Neuronal stem cell (in vitro differentiated cells): ENCODE results near the gene FOXP1.
A peak's percentile ranks its signal among the peaks of the same experiment; 100 is the strongest.

Experiments
- DNase-seq: peaks from one replicate; pipeline ENCODE4 v3.0.0-alpha.2; 2013; ENCODE audit warnings: low spot score
- H2AFZ ChIP-seq: one replicate; pipeline ENCODE4 v1.6.1; 2013; ENCODE audit warnings: mild to moderate bottlenecking, low read length, inconsistent platforms
- H2AK5ac ChIP-seq: 2 replicates; pipeline ENCODE4 v1.6.1; 2013; ENCODE audit warnings: low read depth, mild to moderate bottlenecking, inconsistent platforms, low read length, moderate library complexity, mixed read lengths
- H2BK120ac ChIP-seq: 2 replicates; pipeline ENCODE4 v1.6.1; 2013; ENCODE audit warnings: low read depth, mild to moderate bottlenecking, inconsistent platforms, low read length, moderate library complexity, mixed read lengths
- H2BK12ac ChIP-seq: one replicate; pipeline ENCODE4 v1.6.1; 2013; ENCODE audit warnings: low read length, inconsistent platforms
- H2BK15ac ChIP-seq: 2 replicates; pipeline ENCODE4 v1.6.1; 2013; ENCODE audit warnings: mild to moderate bottlenecking, low read length, inconsistent platforms, mixed read lengths
- H2BK5ac ChIP-seq: one replicate; pipeline ENCODE4 v1.6.1; 2013; ENCODE audit warnings: inconsistent platforms, mild to moderate bottlenecking, low read length, moderate library complexity
- H3K14ac ChIP-seq: one replicate; pipeline ENCODE4 v1.6.1; 2013; ENCODE audit warnings: low read length, inconsistent platforms
- H3K18ac ChIP-seq: 2 replicates; pipeline ENCODE4 v1.6.1; 2013; ENCODE audit warnings: low read length, inconsistent platforms
- H3K23ac ChIP-seq: 2 replicates; pipeline ENCODE4 v1.6.1; 2013; ENCODE audit warnings: low read depth, mild to moderate bottlenecking, mixed read lengths, low read length, inconsistent platforms; ENCODE audit not compliant: poor library complexity
- H3K27ac ChIP-seq: replicated peaks from 3 replicates; pipeline ENCODE4 v1.5.1; 2013; ENCODE audit warnings: low read length, inconsistent platforms
- H3K27me3 ChIP-seq, 3 experiments: 2 replicates each; pipeline ENCODE4 v1.6.1; 2013; ENCODE audit warnings: low read length in 3 of 3, mild to moderate bottlenecking in 2 of 3, inconsistent platforms in 1 of 3, low read depth in 1 of 3, mixed read lengths in 1 of 3, moderate library complexity in 1 of 3; ENCODE audit not compliant: control insufficient read depth in 3 of 3, insufficient read depth in 3 of 3
- H3K36me3 ChIP-seq, 2 donors: replicated peaks in 1 of 2; 2 replicates each; pipeline ENCODE4 v1.6.1; 2013; ENCODE audit warnings: low read length in 2 of 2; ENCODE audit not compliant: control insufficient read depth in 2 of 2, insufficient read depth in 2 of 2
- H3K4ac ChIP-seq: 2 replicates; pipeline ENCODE4 v1.6.1; 2013; ENCODE audit warnings: inconsistent platforms, mild to moderate bottlenecking, low read length, moderate library complexity
- H3K4me1 ChIP-seq, 2 donors: 1 replicate in 1 of 2; 2 replicates in 1 of 2; pipeline ENCODE4 v1.6.1; 2013; ENCODE audit warnings: low read length in 2 of 2, low read depth in 1 of 2; ENCODE audit not compliant: control insufficient read depth in 2 of 2, insufficient read depth in 1 of 2
- H3K4me2 ChIP-seq: one replicate; pipeline ENCODE4 v1.6.1; 2013; ENCODE audit warnings: mild to moderate bottlenecking, low read length, inconsistent platforms; ENCODE audit not compliant: insufficient read depth, poor library complexity, severe bottlenecking
- H3K4me3 ChIP-seq, 2 donors: 2 replicates each; pipeline ENCODE4 v1.5.1; 2013; ENCODE audit warnings: low read length in 2 of 2, mild to moderate bottlenecking in 2 of 2, inconsistent platforms in 1 of 2, moderate library complexity in 1 of 2
- H3K79me1 ChIP-seq: one replicate; pipeline ENCODE4 v1.6.1; 2013; ENCODE audit warnings: low read depth, mild to moderate bottlenecking, inconsistent platforms, low read length, moderate library complexity
- H3K9ac ChIP-seq: one replicate; pipeline ENCODE4 v1.6.1; 2013; ENCODE audit warnings: mild to moderate bottlenecking, low read depth, low read length, inconsistent platforms; ENCODE audit not compliant: poor library complexity
- H3K9me3 ChIP-seq, 2 donors: replicated peaks in 1 of 2; 2 replicates each; pipeline versions ENCODE3 to v1.6.1; 2013; ENCODE audit warnings: low read length in 2 of 2, mild to moderate bottlenecking in 2 of 2, inconsistent platforms in 1 of 2, low read depth in 1 of 2, mixed read lengths in 1 of 2, moderate library complexity in 1 of 2; ENCODE audit not compliant: control insufficient read depth in 2 of 2, insufficient read depth in 1 of 2
- H4K8ac ChIP-seq: one replicate; pipeline ENCODE4 v1.6.1; 2013; ENCODE audit warnings: low read depth, mild to moderate bottlenecking, inconsistent platforms, low read length, moderate library complexity
- H4K91ac ChIP-seq: one replicate; pipeline ENCODE4 v1.6.1; 2013; ENCODE audit warnings: low read length, low read depth, mild to moderate bottlenecking, inconsistent platforms; ENCODE audit not compliant: poor library complexity
- WGBS, 2 donors: extraction: QIAGEN DNeasy Blood & Tissue Kit; methylation state at CpG; one replicate each; pipeline ENCODE4 v1.1.7; 2013; ENCODE audit warnings: missing lambda C conversion rate in 2 of 2, mixed read lengths in 1 of 2; ENCODE audit not compliant: insufficient read length in 2 of 2, insufficient replicate concordance in 1 of 2; ENCODE audit errors: extremely low coverage in 2 of 2; 5-methylcytosine and 5-hydroxymethylcytosine counted together

FOXP1 gene

GRCh38 chr3:71311661-71312046 is 271.9 kb downstream of the FOXP1 start:
- Histone ChIP-seq H2BK15ac (no peak overlapping the region), H3K4me3 (no peak overlapping the region), H3K23ac (no peak overlapping the region), H3K4me1 (peaks cover 0 to 4% of the 10 kb centered on the region in 2 donors), H3K4ac (no peak overlapping the region), H2BK5ac (no peak overlapping the region), H3K27me3 (no peaks in the 10 kb centered on the region), H3K79me1 (peaks cover 1% of the 10 kb centered on the region), H2AFZ (no peak overlapping the region), H3K9ac (no peak overlapping the region), H3K14ac (no peak overlapping the region), H3K27ac (no peak overlapping the region), H3K4me2 (no peak overlapping the region), H4K8ac (no peak overlapping the region), H2AK5ac (no peak overlapping the region), H2BK120ac (no peak overlapping the region), H2BK12ac (no peak overlapping the region), H3K9me3 (no peaks in the 10 kb centered on the region), H3K36me3 (no peaks in the 10 kb centered on the region), H3K18ac (no peak overlapping the region), H4K91ac (no peak overlapping the region)
- no CpG with 5 or more reads among the region's 3 CpGs for WGBS, 2 donors
- DNase-seq, result no peak

DNA sequence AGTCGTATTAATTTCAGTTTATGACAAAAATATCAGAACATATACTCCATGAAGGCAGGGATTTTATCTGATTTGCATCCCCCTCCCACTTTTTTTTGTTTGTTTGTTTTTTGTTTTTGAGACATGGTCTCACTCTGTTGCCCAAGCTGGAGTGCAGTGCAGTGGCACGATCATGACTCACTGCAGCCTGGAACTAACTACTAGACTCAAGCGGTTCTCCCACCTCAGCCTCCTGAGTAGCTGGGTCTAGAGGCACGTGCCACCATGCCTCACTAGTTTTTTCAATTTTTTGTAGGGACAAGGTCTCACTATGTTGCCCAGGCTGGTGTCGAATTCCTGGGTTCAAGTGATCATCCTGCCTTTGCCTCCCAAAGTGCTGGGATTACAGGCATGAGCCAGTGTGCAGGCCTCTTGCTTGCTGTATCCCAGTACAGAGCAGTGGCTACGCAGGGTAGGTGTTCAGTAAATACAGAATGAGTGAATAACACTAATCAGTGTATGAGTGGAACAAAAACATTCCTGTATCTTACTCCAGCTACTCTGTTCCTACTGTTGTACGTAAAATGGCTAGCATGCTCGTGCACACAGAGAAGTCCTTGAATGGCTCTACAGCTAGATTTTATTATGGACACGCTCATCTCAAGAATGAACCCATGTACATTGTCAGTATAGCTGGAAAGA is 272.4 kb downstream of the FOXP1 start:
- no peak overlapping the region for H2AK5ac ChIP-seq
- H2BK120ac ChIP-seq, result no peak overlapping the region
- no peaks in the 10 kb centered on the region for H3K36me3 ChIP-seq
- no CpG with 5 or more reads among the region's 9 CpGs for WGBS, 2 donors
- H3K18ac ChIP-seq, result no peak overlapping the region
- H4K91ac ChIP-seq, result no peak overlapping the region
- H2AFZ ChIP-seq, result no peak overlapping the region
- H3K79me1 ChIP-seq, result peaks cover 1% of the 10 kb centered on the region
- no peak overlapping the region for H3K27ac ChIP-seq
- no peak overlapping the region for H3K14ac ChIP-seq
- H3K4me2 ChIP-seq, result no peak overlapping the region
- no peak overlapping the region for H2BK5ac ChIP-seq
- no peak overlapping the region for H2BK12ac ChIP-seq
- peaks cover 0 to 4% of the 10 kb centered on the region in 2 donors for H3K4me1 ChIP-seq
- no peaks in the 10 kb centered on the region for H3K9me3 ChIP-seq
- no peak overlapping the region for H3K4ac ChIP-seq
- no peak for DNase-seq
- no peak overlapping the region for H4K8ac ChIP-seq
- no peak overlapping the region for H3K9ac ChIP-seq
- no peak overlapping the region for H2BK15ac ChIP-seq
- H3K27me3 ChIP-seq, result no peaks in the 10 kb centered on the region
- no peak overlapping the region for H3K23ac ChIP-seq
- H3K4me3 ChIP-seq, result no peak overlapping the region

- H3K4me2 ChIP-seq, result no peak overlapping the region
- H3K27ac ChIP-seq, result no peak overlapping the region
- peaks cover 0 to 8% of the 10 kb centered on the region in 2 donors for H3K4me1 ChIP-seq
- no peak overlapping the region for H2AFZ ChIP-seq
- H3K9ac ChIP-seq, result no peak overlapping the region
- no peak overlapping the region for H3K4ac ChIP-seq
- peak overlapping the region; percentile 6 for H3K14ac ChIP-seq
- no CpG with 5 or more reads among the region's 9 CpGs for WGBS, 2 donors
- no peaks in the 10 kb centered on the region for H3K36me3 ChIP-seq
- H2BK5ac ChIP-seq, result no peak overlapping the region
- no peak overlapping the region for H2BK12ac ChIP-seq
- no peak overlapping the region for H2BK120ac ChIP-seq
- peak overlapping the region; percentile 62 for H3K18ac ChIP-seq
- peak overlapping the region; percentile 67 for H2AK5ac ChIP-seq
- no peak overlapping the region for H3K23ac ChIP-seq
- H3K9me3 ChIP-seq, result no peaks in the 10 kb centered on the region
- H2BK15ac ChIP-seq, result no peak overlapping the region
- peaks cover 1% of the 10 kb centered on the region for H3K79me1 ChIP-seq
- no peak overlapping the region for H4K8ac ChIP-seq
- H4K91ac ChIP-seq, result no peak overlapping the region
- DNase-seq, result no peak
- no peaks in the 10 kb centered on the region for H3K27me3 ChIP-seq
- H3K4me3 ChIP-seq, result no peak overlapping the region
Measured at GRCh38 chr3:71310359-71310979, 273.1 kb downstream of the FOXP1 start.

- peaks cover 0 to 8% of the 10 kb centered on the region in 2 donors for H3K4me1 ChIP-seq
- no peak overlapping the region for H2BK120ac ChIP-seq
- no peak overlapping the region for H2BK5ac ChIP-seq
- peaks cover 1% of the 10 kb centered on the region for H3K79me1 ChIP-seq
- H3K36me3 ChIP-seq, result no peaks in the 10 kb centered on the region
- DNase-seq, result no peak
- H3K18ac ChIP-seq, result no peak overlapping the region
- H3K4me2 ChIP-seq, result no peak overlapping the region
- no peak overlapping the region for H2AFZ ChIP-seq
- no peak overlapping the region for H2BK15ac ChIP-seq
- H2AK5ac ChIP-seq, result no peak overlapping the region
- no peaks in the 10 kb centered on the region for H3K27me3 ChIP-seq
- no peak overlapping the region for H4K91ac ChIP-seq
- no peak overlapping the region for H3K4ac ChIP-seq
- H3K23ac ChIP-seq, result no peak overlapping the region
- WGBS, 2 donors, result no CpG with 5 or more reads among the region's 1 CpG
- H3K14ac ChIP-seq, result no peak overlapping the region
- H4K8ac ChIP-seq, result no peak overlapping the region
- no peaks in the 10 kb centered on the region for H3K9me3 ChIP-seq
- no peak overlapping the region for H3K27ac ChIP-seq
- no peak overlapping the region for H2BK12ac ChIP-seq
- H3K4me3 ChIP-seq, result no peak overlapping the region
- no peak overlapping the region for H3K9ac ChIP-seq
Measured at GRCh38 chr3:71309886-71310285, 273.6 kb downstream of the FOXP1 start.
